H9 (cell line): Measurements from ENCODE around the gene RBP4. TPM values are rescaled to one million over a fixed set of nuclear protein-coding genes. Genes with fewer than 3 reads are reported as not detected.

ENCODE experiments used
- DNase-seq: peaks from one replicate; pipeline ENCODE4 v3.0.0-alpha.2; 2017
- H2AFZ ChIP-seq: one replicate; pipeline ENCODE4 v1.6.1; 2013; ENCODE audit warnings: mild to moderate bottlenecking, low read length, control low read depth, moderate library complexity
- H2AK5ac ChIP-seq: 2 replicates; pipeline ENCODE4 v1.6.1; 2013; ENCODE audit warnings: low read length, control low read depth, mixed read lengths; ENCODE audit not compliant: insufficient read length
- H2BK120ac ChIP-seq: one replicate; pipeline ENCODE4 v1.6.1; 2013; ENCODE audit warnings: low read depth, mild to moderate bottlenecking, low read length, control low read depth, inconsistent platforms; ENCODE audit not compliant: poor library complexity, severe bottlenecking
- H2BK12ac ChIP-seq: 2 replicates; pipeline ENCODE4 v1.6.1; 2013; ENCODE audit warnings: low read length, control low read depth, mixed read lengths, low read depth; ENCODE audit not compliant: insufficient read length
- H2BK15ac ChIP-seq: 2 replicates; pipeline ENCODE4 v1.6.1; 2013; ENCODE audit warnings: low read depth, low read length, control low read depth
- H2BK20ac ChIP-seq: one replicate; pipeline ENCODE4 v1.6.1; 2013; ENCODE audit warnings: low read depth, mild to moderate bottlenecking, low read length, control low read depth, inconsistent platforms; ENCODE audit not compliant: poor library complexity, severe bottlenecking
- H2BK5ac ChIP-seq: 2 replicates; pipeline ENCODE4 v1.6.1; 2013; ENCODE audit warnings: low read length, control low read depth, mixed read lengths; ENCODE audit not compliant: insufficient read length
- H3K14ac ChIP-seq: 2 replicates; pipeline ENCODE4 v1.6.1; 2013; ENCODE audit warnings: low read length, control low read depth; ENCODE audit not compliant: insufficient read depth
- H3K18ac ChIP-seq: 2 replicates; pipeline ENCODE4 v1.6.1; 2013; ENCODE audit warnings: low read depth, mild to moderate bottlenecking, mixed read lengths, low read length, control low read depth; ENCODE audit not compliant: insufficient read length
- H3K23ac ChIP-seq: 2 replicates; pipeline ENCODE4 v1.6.1; 2013; ENCODE audit warnings: low read length, control low read depth, mixed read lengths, low read depth; ENCODE audit not compliant: insufficient read length
- H3K23me2 ChIP-seq: 2 replicates; pipeline ENCODE4 v1.6.1; 2013; ENCODE audit warnings: low read depth, mild to moderate bottlenecking, mixed read lengths, low read length, control low read depth; ENCODE audit not compliant: insufficient read length, poor library complexity, severe bottlenecking
- H3K27ac ChIP-seq: 2 replicates; pipeline ENCODE4 v1.5.1; 2013; ENCODE audit warnings: low read length, control low read depth, mixed read lengths, low read depth; ENCODE audit not compliant: insufficient read length
- H3K27me3 ChIP-seq: 2 replicates; pipeline ENCODE4 v1.6.1; 2013; ENCODE audit warnings: low read length, control low read depth, inconsistent platforms; ENCODE audit not compliant: insufficient read depth
- H3K4ac ChIP-seq: 2 replicates; pipeline ENCODE4 v1.6.1; 2013; ENCODE audit warnings: low read depth, mild to moderate bottlenecking, control low read depth, inconsistent platforms, low read length, moderate library complexity
- H3K4me1 ChIP-seq: 2 replicates; pipeline ENCODE4 v1.6.1; 2013; ENCODE audit warnings: low read length, control low read depth, inconsistent platforms; ENCODE audit not compliant: insufficient read depth
- H3K4me2 ChIP-seq: 2 replicates; pipeline ENCODE4 v1.6.1; 2013; ENCODE audit warnings: low read length, control low read depth, mixed read lengths; ENCODE audit not compliant: insufficient read length, insufficient read depth
- H3K56ac ChIP-seq: 2 replicates; pipeline ENCODE4 v1.6.1; 2013; ENCODE audit warnings: low read depth, mild to moderate bottlenecking, mixed read lengths, low read length, control low read depth; ENCODE audit not compliant: insufficient read length
- H3K79me1 ChIP-seq: 2 replicates; pipeline ENCODE4 v1.6.1; 2013; ENCODE audit warnings: low read depth, mild to moderate bottlenecking, moderate library complexity, low read length, control low read depth, inconsistent platforms; ENCODE audit not compliant: insufficient read depth, poor library complexity, severe bottlenecking
- H3K79me2 ChIP-seq: 2 replicates; pipeline ENCODE4 v1.6.1; 2013; ENCODE audit warnings: low read length, control low read depth, inconsistent platforms; ENCODE audit not compliant: insufficient read depth
- H3K9ac ChIP-seq: 2 replicates; pipeline ENCODE4 v1.6.1; 2013; ENCODE audit warnings: low read length, control low read depth, mixed read lengths; ENCODE audit not compliant: insufficient read length; ENCODE audit errors: extremely low read depth
- H3K9me3 ChIP-seq: one replicate; pipeline ENCODE4 v1.6.1; 2013; ENCODE audit warnings: low read depth, low read length, inconsistent platforms; ENCODE audit not compliant: control insufficient read depth
- H3T11ph ChIP-seq: one replicate; pipeline ENCODE4 v1.6.1; 2013; ENCODE audit warnings: mild to moderate bottlenecking, low read length, control low read depth, inconsistent platforms
- H4K20me1 ChIP-seq: one replicate; pipeline ENCODE4 v1.6.1; 2013; ENCODE audit not compliant: control insufficient read depth, insufficient read length, insufficient read depth
- H4K5ac ChIP-seq: 2 replicates; pipeline ENCODE4 v1.6.1; 2013; ENCODE audit warnings: low read depth, mild to moderate bottlenecking, mixed read lengths, low read length, control low read depth; ENCODE audit not compliant: insufficient read length
- H4K8ac ChIP-seq: replicated peaks from 2 replicates; pipeline ENCODE4 v1.6.1; 2013; ENCODE audit warnings: low read length, control low read depth, mixed read lengths, low read depth; ENCODE audit not compliant: insufficient read length
- H4K91ac ChIP-seq: 2 replicates; pipeline ENCODE4 v1.6.1; 2013; ENCODE audit warnings: low read depth, mild to moderate bottlenecking, moderate library complexity, mixed read lengths, low read length, control low read depth; ENCODE audit not compliant: insufficient read length
- H3K27ac Mint-ChIP-seq, 3 experiments: 2 replicates in 2 of 3; 3 replicates in 1 of 3; pipeline ENCODE4 v1.8.0; 2020 to 2021; ENCODE audit warnings: mixed read lengths in 3 of 3, mild to moderate bottlenecking in 1 of 3, moderate library complexity in 1 of 3
- H3K27me3 Mint-ChIP-seq: 2 replicates; pipeline ENCODE4 v1.8.0; 2021; ENCODE audit warnings: low read depth, mild to moderate bottlenecking, moderate library complexity, mixed read lengths
- H3K36me3 Mint-ChIP-seq, 3 experiments: 2 replicates in 2 of 3; 3 replicates in 1 of 3; pipeline ENCODE4 v1.8.0; 2020 to 2021; ENCODE audit warnings: low read depth in 3 of 3, mixed read lengths in 3 of 3; ENCODE audit not compliant: insufficient read depth in 1 of 3
- H3K4me1 Mint-ChIP-seq, 2 experiments: 2 replicates each; pipeline ENCODE4 v1.8.0; 2020; ENCODE audit warnings: mixed read lengths in 2 of 2
- H3K4me3 Mint-ChIP-seq, 2 experiments: 2 replicates in 1 of 2; 3 replicates in 1 of 2; pipeline ENCODE4 v1.8.0; 2020 to 2021; ENCODE audit warnings: mild to moderate bottlenecking in 2 of 2, mixed read lengths in 2 of 2, moderate library complexity in 1 of 2
- H3K9me3 Mint-ChIP-seq, 2 experiments: 2 replicates in 1 of 2; 3 replicates in 1 of 2; pipeline ENCODE4 v1.8.0; 2020; ENCODE audit warnings: mild to moderate bottlenecking in 2 of 2, mixed read lengths in 2 of 2, moderate library complexity in 1 of 2
- WGBS: extraction: QIAGEN DNeasy Blood & Tissue Kit; methylation state at CpG from one replicate; pipeline ENCODE4 v1.1.7; 2013; ENCODE audit warnings: missing lambda C conversion rate, low lambda C conversion rate, mixed read lengths; ENCODE audit not compliant: insufficient read length; ENCODE audit errors: extremely low coverage; 5-methylcytosine and 5-hydroxymethylcytosine counted together
- total RNA-seq: library from RNA; stranded (reverse); gene quantifications from 2 replicates; pipeline ENCODE4 v1.2.1, GENCODE V29; 2021
- TF ChIP-seq, protein P1 (sequence below): fragments of 200-600 bp; sonication (generic); conservative IDR thresholded peaks from 3 replicates; pipeline ENCODE4 v1.8.0; 2021; ENCODE audit warnings: antibody characterized with exemption, mild to moderate bottlenecking

The RBP4 gene
- total RNA-seq, 1 experiment from 2014 or later = not detected

DNA sequence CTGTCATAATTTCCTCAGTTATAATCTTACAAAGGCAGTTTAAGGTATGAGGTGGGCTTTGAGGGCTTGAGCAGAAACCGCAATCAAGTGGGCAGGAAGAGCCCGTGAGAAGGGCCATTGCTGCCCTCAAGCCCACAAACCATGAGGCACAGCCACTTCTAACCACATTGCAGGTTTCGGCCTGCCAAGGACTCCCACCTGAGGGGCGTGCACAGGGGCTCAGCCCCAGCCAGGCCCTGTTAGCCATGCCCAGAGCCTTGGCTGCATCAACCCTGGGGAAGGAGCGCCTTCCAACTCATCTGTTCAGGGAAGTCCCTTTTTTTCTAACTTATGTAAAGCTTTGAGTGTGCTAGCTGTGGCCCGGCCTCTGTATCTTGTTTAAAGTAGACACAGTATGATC is 40.5 kb downstream of the RBP4 start:
- no peak overlapping the region for H2AFZ ChIP-seq
- H3T11ph ChIP-seq = no peak overlapping the region
- H2BK15ac ChIP-seq = no peak overlapping the region
- no peaks in the 10 kb centered on the region for H3K79me2 ChIP-seq
- H2BK12ac ChIP-seq = no peak overlapping the region
- no peak overlapping the region for H2BK5ac ChIP-seq
- H3K4me1 Mint-ChIP-seq = peaks cover under 1 to 9% of the 10 kb centered on the region in 2 experiments
- H3K56ac ChIP-seq = no peak overlapping the region
- no peak overlapping the region for H2BK120ac ChIP-seq
- no peak overlapping the region for H3K27ac ChIP-seq
- no peak overlapping the region for H3K23ac ChIP-seq
- no peak for DNase-seq
- H2BK20ac ChIP-seq = no peak overlapping the region
- no CpG with 5 or more reads among the region's 6 CpGs for WGBS
- no peak overlapping the region for H3K4ac ChIP-seq
- no peak overlapping the region for H3K14ac ChIP-seq
- no peaks in the 10 kb centered on the region for H3K23me2 ChIP-seq
- no peaks in the 10 kb centered on the region for H3K4me1 ChIP-seq
- no peak overlapping the region for H3K4me2 ChIP-seq
- H3K9me3 ChIP-seq = no peaks in the 10 kb centered on the region
- peaks cover 0 to 2% (median 0%) of the 10 kb centered on the region in 3 experiments; a peak in 1 of 7 replicates for H3K36me3 Mint-ChIP-seq
- no peaks in the 10 kb centered on the region for H3K79me1 ChIP-seq
- H3K27ac Mint-ChIP-seq = no peak overlapping the region
- peaks cover 2% of the 10 kb centered on the region in 2 experiments; a peak in 1 of 5 replicates for H3K9me3 Mint-ChIP-seq
- H4K20me1 ChIP-seq = no peaks in the 10 kb centered on the region
- peaks cover 6% of the 10 kb centered on the region; the same call in 1 of the 2 replicates for H3K27me3 ChIP-seq
- no peak overlapping the region for H3K9ac ChIP-seq
- TF ChIP-seq, protein P1, sequence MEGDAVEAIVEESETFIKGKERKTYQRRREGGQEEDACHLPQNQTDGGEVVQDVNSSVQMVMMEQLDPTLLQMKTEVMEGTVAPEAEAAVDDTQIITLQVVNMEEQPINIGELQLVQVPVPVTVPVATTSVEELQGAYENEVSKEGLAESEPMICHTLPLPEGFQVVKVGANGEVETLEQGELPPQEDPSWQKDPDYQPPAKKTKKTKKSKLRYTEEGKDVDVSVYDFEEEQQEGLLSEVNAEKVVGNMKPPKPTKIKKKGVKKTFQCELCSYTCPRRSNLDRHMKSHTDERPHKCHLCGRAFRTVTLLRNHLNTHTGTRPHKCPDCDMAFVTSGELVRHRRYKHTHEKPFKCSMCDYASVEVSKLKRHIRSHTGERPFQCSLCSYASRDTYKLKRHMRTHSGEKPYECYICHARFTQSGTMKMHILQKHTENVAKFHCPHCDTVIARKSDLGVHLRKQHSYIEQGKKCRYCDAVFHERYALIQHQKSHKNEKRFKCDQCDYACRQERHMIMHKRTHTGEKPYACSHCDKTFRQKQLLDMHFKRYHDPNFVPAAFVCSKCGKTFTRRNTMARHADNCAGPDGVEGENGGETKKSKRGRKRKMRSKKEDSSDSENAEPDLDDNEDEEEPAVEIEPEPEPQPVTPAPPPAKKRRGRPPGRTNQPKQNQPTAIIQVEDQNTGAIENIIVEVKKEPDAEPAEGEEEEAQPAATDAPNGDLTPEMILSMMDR = no peak
- H4K5ac ChIP-seq = no peak overlapping the region
- peaks cover 55% of the 10 kb centered on the region for H3K27me3 Mint-ChIP-seq
- H4K91ac ChIP-seq = no peak overlapping the region
- no peak overlapping the region for H2AK5ac ChIP-seq
- H3K18ac ChIP-seq = no peak overlapping the region
- no peak overlapping the region for H4K8ac ChIP-seq
- H3K4me3 Mint-ChIP-seq = no peak overlapping the region
